ENCODE data around the gene ARMH2.

DNA sequence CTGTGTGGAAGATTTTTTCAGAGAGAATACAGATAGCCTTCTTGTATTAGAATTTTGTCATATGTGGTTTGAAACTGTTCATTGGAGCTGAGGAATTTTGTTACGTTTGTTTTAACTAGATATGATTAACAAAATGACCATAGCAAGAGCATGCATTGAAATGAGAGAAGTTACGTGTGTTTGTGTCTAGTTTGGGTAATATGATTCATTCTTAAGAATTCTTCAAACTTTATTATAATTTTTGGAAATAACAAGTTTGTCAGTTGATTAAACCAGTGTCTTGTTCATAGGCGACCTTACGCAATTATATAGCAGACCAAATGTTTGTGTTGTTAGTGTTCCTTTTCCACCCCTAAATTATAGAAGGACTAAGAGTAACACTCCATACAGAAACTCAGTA lies 18.5 kb downstream of the ARMH2 start:
- TF ChIP-seq POLR2A (IDR thresholded peaks at IDR 0.05) = no peak
- TF ChIP-seq, protein P1, sequence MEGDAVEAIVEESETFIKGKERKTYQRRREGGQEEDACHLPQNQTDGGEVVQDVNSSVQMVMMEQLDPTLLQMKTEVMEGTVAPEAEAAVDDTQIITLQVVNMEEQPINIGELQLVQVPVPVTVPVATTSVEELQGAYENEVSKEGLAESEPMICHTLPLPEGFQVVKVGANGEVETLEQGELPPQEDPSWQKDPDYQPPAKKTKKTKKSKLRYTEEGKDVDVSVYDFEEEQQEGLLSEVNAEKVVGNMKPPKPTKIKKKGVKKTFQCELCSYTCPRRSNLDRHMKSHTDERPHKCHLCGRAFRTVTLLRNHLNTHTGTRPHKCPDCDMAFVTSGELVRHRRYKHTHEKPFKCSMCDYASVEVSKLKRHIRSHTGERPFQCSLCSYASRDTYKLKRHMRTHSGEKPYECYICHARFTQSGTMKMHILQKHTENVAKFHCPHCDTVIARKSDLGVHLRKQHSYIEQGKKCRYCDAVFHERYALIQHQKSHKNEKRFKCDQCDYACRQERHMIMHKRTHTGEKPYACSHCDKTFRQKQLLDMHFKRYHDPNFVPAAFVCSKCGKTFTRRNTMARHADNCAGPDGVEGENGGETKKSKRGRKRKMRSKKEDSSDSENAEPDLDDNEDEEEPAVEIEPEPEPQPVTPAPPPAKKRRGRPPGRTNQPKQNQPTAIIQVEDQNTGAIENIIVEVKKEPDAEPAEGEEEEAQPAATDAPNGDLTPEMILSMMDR (IDR thresholded peaks at IDR 0.05) = no peak
